GM10266 (cell line): ENCODE measurements around the gene NPW.

Source experiments
- DNase-seq: peaks from one replicate; pipeline ENCODE4 v3.0.0; 2012; ENCODE audit errors: extremely low spot score
- TF ChIP-seq, protein P1 (sequence below): IDR thresholded peaks from 2 replicates; pipeline ENCODE4 v1.5.1; 2012; ENCODE audit warnings: mild to moderate bottlenecking, low read depth; ENCODE audit not compliant: control insufficient read depth, insufficient read depth; ENCODE audit errors: missing control alignments

Gene NPW

DNA sequence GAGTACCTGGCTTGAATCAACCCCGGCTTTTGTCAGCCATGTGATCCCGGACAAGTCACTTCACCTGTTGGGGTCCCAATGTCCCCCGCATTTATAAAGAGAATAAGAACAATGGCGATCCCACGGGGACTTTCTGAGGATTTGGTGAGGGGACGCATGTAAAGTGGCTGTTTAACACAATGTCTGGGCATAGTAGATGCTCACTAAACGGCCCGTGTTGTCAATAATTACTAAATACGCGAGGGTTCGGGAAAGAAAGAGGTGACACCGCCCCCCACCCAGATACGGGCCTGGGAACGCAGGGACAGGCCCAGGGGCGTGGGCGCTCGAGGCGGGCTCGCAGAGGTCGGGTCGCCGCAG, 28.0 kb upstream of the NPW start:
- TF ChIP-seq, protein P1, sequence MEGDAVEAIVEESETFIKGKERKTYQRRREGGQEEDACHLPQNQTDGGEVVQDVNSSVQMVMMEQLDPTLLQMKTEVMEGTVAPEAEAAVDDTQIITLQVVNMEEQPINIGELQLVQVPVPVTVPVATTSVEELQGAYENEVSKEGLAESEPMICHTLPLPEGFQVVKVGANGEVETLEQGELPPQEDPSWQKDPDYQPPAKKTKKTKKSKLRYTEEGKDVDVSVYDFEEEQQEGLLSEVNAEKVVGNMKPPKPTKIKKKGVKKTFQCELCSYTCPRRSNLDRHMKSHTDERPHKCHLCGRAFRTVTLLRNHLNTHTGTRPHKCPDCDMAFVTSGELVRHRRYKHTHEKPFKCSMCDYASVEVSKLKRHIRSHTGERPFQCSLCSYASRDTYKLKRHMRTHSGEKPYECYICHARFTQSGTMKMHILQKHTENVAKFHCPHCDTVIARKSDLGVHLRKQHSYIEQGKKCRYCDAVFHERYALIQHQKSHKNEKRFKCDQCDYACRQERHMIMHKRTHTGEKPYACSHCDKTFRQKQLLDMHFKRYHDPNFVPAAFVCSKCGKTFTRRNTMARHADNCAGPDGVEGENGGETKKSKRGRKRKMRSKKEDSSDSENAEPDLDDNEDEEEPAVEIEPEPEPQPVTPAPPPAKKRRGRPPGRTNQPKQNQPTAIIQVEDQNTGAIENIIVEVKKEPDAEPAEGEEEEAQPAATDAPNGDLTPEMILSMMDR = no peak

DNA sequence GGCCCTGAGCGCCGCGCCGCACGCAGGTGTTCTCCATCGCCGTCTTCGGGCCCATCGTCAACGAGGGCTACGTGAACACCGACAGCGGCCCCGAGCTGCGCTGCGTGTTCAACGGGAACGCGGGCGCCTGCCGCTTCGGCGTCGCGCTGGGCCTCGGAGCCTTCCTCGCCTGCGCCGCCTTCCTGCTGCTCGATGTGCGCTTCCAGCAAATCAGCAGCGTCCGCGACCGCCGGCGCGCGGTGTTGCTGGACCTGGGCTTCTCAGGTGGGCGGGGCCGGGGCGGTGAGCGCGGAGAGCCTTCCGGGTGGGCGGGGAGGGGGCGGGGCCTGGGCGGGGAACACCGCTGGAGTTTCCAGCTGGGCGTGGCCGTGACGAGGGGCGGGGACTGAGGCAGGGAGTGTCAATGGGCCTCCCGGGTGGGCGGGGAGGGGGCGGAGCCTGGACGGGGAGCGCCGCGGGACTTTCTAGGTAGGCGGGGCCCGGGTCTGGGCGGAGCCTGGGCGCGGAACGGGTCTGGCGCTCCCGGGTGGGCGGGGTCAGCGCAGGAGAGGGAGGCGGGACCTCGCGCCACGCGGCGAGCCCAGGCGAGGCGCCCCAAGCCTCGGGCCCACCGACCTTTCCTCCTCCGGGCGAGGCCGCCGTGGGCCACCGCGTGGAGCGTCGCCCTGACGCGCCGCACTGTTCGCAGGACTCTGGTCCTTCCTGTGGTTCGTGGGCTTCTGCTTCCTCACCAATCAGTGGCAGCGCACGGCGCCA, 27.5 kb upstream of the NPW start:
- TF ChIP-seq, protein P1 = no peak
- DNase-seq = peak; percentile 100

More for the DNA sequence above, 28.0 kb upstream of the NPW start:
- no peak for DNase-seq

DNA sequence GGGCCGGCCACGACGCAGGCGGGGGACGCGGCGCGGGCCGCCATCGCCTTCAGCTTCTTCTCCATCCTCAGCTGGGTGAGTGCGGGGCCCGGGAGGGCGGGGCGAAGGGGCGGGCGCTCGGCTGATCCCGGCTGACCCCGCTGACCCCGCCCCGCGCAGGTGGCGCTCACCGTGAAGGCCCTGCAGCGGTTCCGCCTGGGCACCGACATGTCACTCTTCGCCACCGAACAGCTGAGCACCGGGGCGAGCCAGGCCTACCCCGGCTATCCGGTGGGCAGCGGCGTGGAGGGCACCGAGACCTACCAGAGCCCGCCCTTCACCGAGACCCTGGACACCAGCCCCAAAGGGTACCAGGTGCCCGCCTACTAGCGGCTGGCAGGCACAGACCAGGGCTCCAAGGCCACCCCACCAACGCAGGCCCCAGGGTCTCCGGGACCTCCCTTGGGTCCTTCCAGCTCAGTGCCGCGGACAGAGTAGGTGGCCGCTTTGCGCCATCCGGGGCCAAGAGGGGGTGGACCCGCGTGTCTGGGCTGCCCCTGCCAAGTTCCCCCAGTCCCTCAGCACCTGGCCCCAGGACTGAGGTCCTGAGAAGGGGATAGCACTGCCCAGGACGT, 26.8 kb upstream of the NPW start:
- TF ChIP-seq, protein P1 = no peak
- DNase-seq = no peak

DNA sequence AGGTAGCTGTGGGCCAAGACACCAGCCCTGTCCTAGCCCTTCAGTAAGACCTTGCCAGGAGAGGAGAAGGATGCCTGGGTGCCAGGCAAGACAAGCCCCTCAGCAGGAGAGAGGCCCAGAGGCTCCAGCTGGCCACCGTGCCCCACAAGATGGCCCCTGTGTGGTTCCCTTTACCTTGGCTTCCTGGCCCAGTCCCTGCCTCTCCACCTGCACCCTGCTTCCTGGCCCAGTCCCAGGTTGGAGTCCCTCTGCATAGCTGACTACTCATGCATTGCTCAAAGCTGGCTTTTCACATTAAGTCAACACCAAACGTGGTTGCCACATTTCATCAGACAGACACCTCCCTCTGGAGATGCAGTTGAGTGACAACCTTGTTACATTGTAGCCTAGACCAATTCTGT, 25.9 kb upstream of the NPW start:
- TF ChIP-seq, protein P1 = no peak
- no peak for DNase-seq

DNA sequence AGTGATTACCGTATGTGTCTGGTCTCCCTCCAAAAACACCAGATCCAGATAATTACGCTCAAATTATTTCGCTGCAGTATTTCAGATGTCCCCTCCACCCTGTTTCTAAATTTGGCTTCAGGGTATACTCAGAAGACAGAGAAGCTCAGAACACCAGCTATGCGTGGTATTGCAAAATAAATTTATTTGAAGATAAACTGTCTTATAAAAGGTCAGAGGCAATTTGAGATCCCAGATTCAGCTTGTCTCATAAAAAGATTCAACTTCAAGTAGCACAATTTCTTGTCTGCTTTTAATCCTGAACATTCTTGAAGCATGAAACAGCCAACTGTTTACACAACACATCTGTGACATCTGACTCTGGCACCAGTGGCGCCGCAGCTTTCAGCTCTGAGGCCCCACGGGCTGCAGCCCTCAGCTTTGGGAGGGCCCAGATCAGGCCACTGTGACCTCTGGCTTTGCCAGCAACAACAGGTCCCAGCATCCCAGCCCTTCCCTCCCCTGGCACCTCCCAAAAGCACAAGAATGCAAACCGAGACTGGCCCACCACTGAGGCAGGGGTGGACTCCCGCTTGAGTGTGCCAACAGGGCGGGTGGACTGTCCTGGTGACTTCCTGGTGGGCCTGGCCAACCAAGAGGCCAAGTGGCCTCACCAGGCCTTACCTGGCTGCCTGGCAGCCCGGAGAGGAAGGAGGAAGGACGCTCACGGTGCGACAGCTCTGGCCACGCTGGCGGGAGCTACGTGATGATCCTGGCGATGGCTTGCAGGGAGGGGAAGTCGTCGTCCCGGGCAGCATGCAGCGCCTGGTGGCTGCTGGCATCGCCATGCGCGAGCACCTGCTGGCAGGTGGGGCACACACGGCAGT, 21.9 kb upstream of the NPW start:
- TF ChIP-seq, protein P1 = no peak
- no peak for DNase-seq

DNA sequence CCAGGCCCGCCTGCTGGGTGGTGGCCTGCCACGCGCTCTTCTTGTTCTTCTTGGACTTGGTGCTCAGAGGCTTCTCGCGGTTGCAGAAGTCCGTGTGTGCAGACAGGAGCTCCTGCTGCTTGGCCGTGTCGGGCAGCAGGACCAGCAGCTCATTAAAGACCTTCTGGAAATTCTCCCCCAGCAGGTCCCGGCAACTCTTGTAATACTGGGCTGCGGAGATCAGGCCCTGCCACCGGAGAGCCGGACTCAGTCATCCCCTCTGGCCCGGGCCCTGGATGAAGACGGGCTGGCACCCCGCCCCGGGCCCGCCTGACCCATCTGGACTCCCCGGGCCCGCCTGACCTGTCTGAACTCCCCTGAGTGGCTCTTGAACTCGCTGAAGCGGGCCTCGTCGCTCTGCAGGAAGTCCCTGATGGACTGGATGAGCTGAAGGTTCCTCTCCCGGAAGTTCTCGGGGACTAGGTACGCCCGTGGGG, 21.2 kb upstream of the NPW start:
- TF ChIP-seq, protein P1 = no peak
- DNase-seq = no peak
